ENCODE measurements around the gene SRL. TPM values are rescaled to one million over a fixed set of nuclear protein-coding genes. Genes with fewer than 3 reads are reported as not detected.

The SRL gene
- polyA plus RNA-seq, 1 of the 3 experiments (the other 2 are of a cell fraction), result not detected

DNA sequence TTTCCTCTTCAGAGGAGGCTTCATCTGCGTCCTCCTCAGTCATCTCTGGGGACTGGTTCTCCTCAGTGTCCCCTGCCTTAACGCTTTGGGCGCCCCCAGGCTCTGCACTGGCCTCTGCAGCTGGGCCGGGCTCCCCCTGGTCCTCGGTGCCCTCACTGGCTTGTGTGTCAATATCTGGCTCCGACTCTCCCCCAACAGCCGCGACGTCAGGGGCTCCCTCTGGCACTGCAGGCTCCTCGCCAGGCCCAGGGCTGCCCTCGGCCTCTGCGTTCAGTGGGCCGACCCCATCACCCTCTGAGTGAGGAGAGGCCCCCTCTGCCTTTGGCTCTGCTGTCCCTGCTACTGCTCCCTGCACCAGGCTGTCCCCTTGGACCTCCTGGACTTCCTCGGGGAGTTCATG lies 34.7 kb downstream of the SRL start:
- Histone ChIP-seq H3K27ac (ENCODE audit: low read depth in 2 of 2, low read length in 1 of 2) (no peak overlapping the region), H3K4me2 (no peak overlapping the region), H3F3A (replicated peaks; ENCODE audit: insufficient read depth) (no peaks in the 10 kb centered on the region), H3K4me3 (ENCODE audit: low read depth in 2 of 2, low read length in 1 of 2) (no peak overlapping the region), H3K79me2 (ENCODE audit: insufficient read depth) (no peaks in the 10 kb centered on the region), H3K9ac (no peak overlapping the region), H3K36me3 (replicated peaks in 1 of 2; ENCODE audit: control insufficient read depth in 1 of 2, insufficient read depth in 2 of 2, low read length in 1 of 2) (no peaks in the 10 kb centered on the region), H3K27me3 (ENCODE audit: insufficient read depth) (no peaks in the 10 kb centered on the region), H3K9me2 (no peaks in the 10 kb centered on the region), H3K4me1 (ENCODE audit: control insufficient read depth in 1 of 2, insufficient read depth in 2 of 2, low read depth in 1 of 2, low read length in 1 of 2) (no peaks in the 10 kb centered on the region), H4K20me1 (ENCODE audit: insufficient read depth) (no peaks in the 10 kb centered on the region), H3K9me3 (no peaks in the 10 kb centered on the region), H2AFZ (ENCODE audit: low read depth) (no peak overlapping the region)
- ChIA-PET POLR2A (no interaction called here), CTCF (interaction anchor here (1.4 kb wide), 1 partner anchor 15 kb away, joined by 4 read pairs; no protein-coding TSS in a partner anchor)
- TF ChIP-seq RCOR1 (IDR thresholded peaks at IDR 0.05; ENCODE audit: low read length) (no peak), USF1 (IDR thresholded peaks at IDR 0.05; ENCODE audit: borderline replicate concordance, low read depth) (no peak), EZH2phosphoT487 (IDR thresholded peaks at IDR 0.05; ENCODE audit: borderline replicate concordance, low read depth) (no peak), ZBTB33 (IDR thresholded peaks at IDR 0.05; ENCODE audit: borderline replicate concordance, low read depth) (no peak), TAF1 (IDR thresholded peaks at IDR 0.05; ENCODE audit: borderline replicate concordance, low read depth, low read length) (no peak), RAD21 (IDR thresholded peaks at IDR 0.05; ENCODE audit: low read length) (no peak), PBX3 (IDR thresholded peaks at IDR 0.05) (no peak), FOXJ3 (CRISPR knock-in tag; IDR thresholded peaks at IDR 0.05) (no peak), SIN3A (IDR thresholded peaks at IDR 0.05; ENCODE audit: borderline replicate concordance, low read depth, low read length) (no peak), RXRA (IDR thresholded peaks at IDR 0.05; ENCODE audit: borderline replicate concordance, low read depth) (no peak), MEF2A (IDR thresholded peaks at IDR 0.05; ENCODE audit: borderline replicate concordance, low read depth) (no peak), RFX5 (IDR thresholded peaks at IDR 0.05; ENCODE audit: low read length) (no peak), MAX (IDR thresholded peaks at IDR 0.05; ENCODE audit: low read depth) (no peak), POLR2AphosphoS5 (IDR thresholded peaks at IDR 0.05; ENCODE audit: low read depth, low read length) (no peak), ELF1 (IDR thresholded peaks at IDR 0.05) (no peak)
- TF ChIP-seq, protein P1, sequence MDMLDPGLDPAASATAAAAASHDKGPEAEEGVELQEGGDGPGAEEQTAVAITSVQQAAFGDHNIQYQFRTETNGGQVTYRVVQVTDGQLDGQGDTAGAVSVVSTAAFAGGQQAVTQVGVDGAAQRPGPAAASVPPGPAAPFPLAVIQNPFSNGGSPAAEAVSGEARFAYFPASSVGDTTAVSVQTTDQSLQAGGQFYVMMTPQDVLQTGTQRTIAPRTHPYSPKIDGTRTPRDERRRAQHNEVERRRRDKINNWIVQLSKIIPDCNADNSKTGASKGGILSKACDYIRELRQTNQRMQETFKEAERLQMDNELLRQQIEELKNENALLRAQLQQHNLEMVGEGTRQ (IDR thresholded peaks at IDR 0.05; ENCODE audit: borderline replicate concordance, low read depth, low read length), result no peak
- WGBS (ENCODE audit: low lambda C conversion rate), result 49% methylated on average over 13 of the region's 14 CpGs
- DNase-seq, result no peak
